OCI-LY7 (cell line): ENCODE data around the gene GALNT9. TPM values are rescaled to one million over a fixed set of nuclear protein-coding genes. Genes with fewer than 3 reads are reported as not detected.

Source experiments
- BruUV-seq: library from RNA; stranded (reverse); fragments of 400-500 nt; replicated peaks from 2 replicates; lab custom pipeline; 2021; lab: Mats Ljungman, UMichigan
- CTCF ChIA-PET: fragments of 300-600 bp; sonication (Branson Sonifier 250); formaldehyde crosslinking; loops from one replicate; lab custom pipeline; 2022; ENCODE audit warnings: antibody characterized with exemption; ENCODE audit not compliant: unreplicated experiment; lab: Charles Lee
- POLR2A ChIA-PET: fragments of 300-600 bp; sonication (Branson Sonifier 250); formaldehyde crosslinking; loops from one replicate; lab custom pipeline; 2022; ENCODE audit warnings: antibody characterized with exemption; lab: Charles Lee
- DNase-seq: peaks from one replicate; pipeline ENCODE4 v3.0.0-alpha.2; 2015; ENCODE audit warnings: low spot score
- H2AFZ ChIP-seq: fragments of 200-600 bp; sonication (generic), shearing (Covaris generic); 2 replicates; pipeline ENCODE4 v1.6.1; 2014; ENCODE audit warnings: mild to moderate bottlenecking, antibody characterized with exemption, low read length, moderate library complexity
- H3K27ac ChIP-seq: fragments of 200-600 bp; sonication (generic); 2 replicates; pipeline ENCODE4 v1.5.1; 2014; ENCODE audit warnings: mixed run types, low read depth, mild to moderate bottlenecking, moderate library complexity, low read length, inconsistent platforms; ENCODE audit not compliant: poor library complexity, severe bottlenecking
- H3K36me3 ChIP-seq: fragments of 200-600 bp; sonication (generic); 2 replicates; pipeline ENCODE4 v1.6.1; 2014; ENCODE audit warnings: mild to moderate bottlenecking, antibody characterized with exemption, low read length, moderate library complexity, mixed read lengths; ENCODE audit not compliant: insufficient read depth
- H3K4me1 ChIP-seq: fragments of 200-600 bp; sonication (generic); 2 replicates; pipeline ENCODE4 v1.5.1; 2014; ENCODE audit warnings: mild to moderate bottlenecking, low read length; ENCODE audit not compliant: insufficient read depth, poor library complexity, severe bottlenecking
- H3K4me2 ChIP-seq: fragments of 200-600 bp; sonication (generic); 2 replicates; pipeline ENCODE4 v1.6.1; 2014; ENCODE audit warnings: mild to moderate bottlenecking, low read length
- H3K4me3 ChIP-seq: fragments of 200-600 bp; sonication (generic); 2 replicates; pipeline ENCODE4 v1.5.1; 2014; ENCODE audit warnings: mild to moderate bottlenecking, low read depth, low read length; ENCODE audit not compliant: poor library complexity, severe bottlenecking
- H3K79me2 ChIP-seq: fragments of 200-600 bp; sonication (generic); 2 replicates; pipeline ENCODE4 v1.6.1; 2016; ENCODE audit warnings: low read depth, mild to moderate bottlenecking, low read length, moderate library complexity, mixed read lengths; ENCODE audit not compliant: insufficient read depth
- H3K9me2 ChIP-seq: fragments of 200-600 bp; sonication (generic); 2 replicates; pipeline ENCODE4 v1.6.1; 2016; ENCODE audit warnings: mild to moderate bottlenecking, low read length, mixed read lengths; ENCODE audit not compliant: insufficient read depth
- H3K9me3 ChIP-seq: fragments of 200-600 bp; sonication (generic); 2 replicates; pipeline ENCODE4 v1.6.1; 2014; ENCODE audit warnings: mild to moderate bottlenecking, mixed run types, low read length, mixed read lengths
- H4K20me1 ChIP-seq: fragments of 200-600 bp; sonication (generic); 2 replicates; pipeline ENCODE4 v1.6.1; 2014; ENCODE audit warnings: mild to moderate bottlenecking, antibody characterized with exemption, low read length, moderate library complexity, mixed read lengths; ENCODE audit not compliant: insufficient read depth
- CTCF ChIP-seq: fragments of 200-600 bp; sonication (generic); conservative IDR thresholded peaks from 2 replicates; pipeline ENCODE4 v1.5.1; 2014; ENCODE audit warnings: mild to moderate bottlenecking, antibody characterized with exemption, low read length, moderate library complexity, mixed read lengths
- EZH2phosphoT487 ChIP-seq: fragments of 200-600 bp; sonication (generic); IDR thresholded peaks from 2 replicates; pipeline ENCODE4 v1.6.1; 2018; ENCODE audit warnings: low read depth, borderline replicate concordance, mild to moderate bottlenecking, mixed run types, antibody characterized with exemption, low read length, moderate library complexity, mixed read lengths
- intact Hi-C: fragments of 100-400 bp; cut with micrococcal nuclease; formaldehyde crosslinking; loops from one replicate; pipeline ENCODE4 v1.10.0; 2022; ENCODE audit not compliant: unreplicated experiment
- total RNA-seq, 2 experiments: library from RNA; depleted of rRNA in 1 of 2; stranded (reverse); fragments of >200 nt in 1 of 2; shearing (Covaris generic) in 1 of 2; gene quantifications; 2 replicates each; pipeline ENCODE4 v1.2.3, GENCODE V29; 2014 to 2022

Gene GALNT9
- total RNA-seq, 2 experiments from 2014 or later: 0.28 TPM; not detected in 1

GRCh38 chr12:132178801-132179401, 150.5 kb downstream of the GALNT9 start:
- CTCF ChIA-PET: no interaction called here
- Histone ChIP-seq H4K20me1 (no peaks in the 10 kb centered on the region), H3K79me2 (no peaks in the 10 kb centered on the region), H3K9me2 (no peaks in the 10 kb centered on the region), H3K4me2 (peak overlapping the region; percentile 43; the same call in 1 of the 2 replicates), H3K9me3 (no peaks in the 10 kb centered on the region), H3K4me3 (no peak overlapping the region), H3K27ac (no peak overlapping the region), H3K36me3 (no peaks in the 10 kb centered on the region), H2AFZ (peak overlapping the region; percentile 55; the same call in 1 of the 2 replicates), H3K4me1 (peaks cover 14% of the 10 kb centered on the region)
- no peak for DNase-seq
- no TSS peak for BruUV-seq
- intact Hi-C loops: no loop called here
- POLR2A ChIA-PET: no interaction called here
- no peak; the same call in 1 of the 2 replicates for TF ChIP-seq CTCF
- TF ChIP-seq EZH2phosphoT487: no peak

GRCh38 chr12:132178316-132178715, 151.1 kb downstream of the GALNT9 start:
- CTCF ChIA-PET: no interaction called here
- Histone ChIP-seq H3K9me2 (no peaks in the 10 kb centered on the region), H3K36me3 (no peaks in the 10 kb centered on the region), H3K79me2 (no peaks in the 10 kb centered on the region), H3K4me1 (peaks cover 14% of the 10 kb centered on the region), H3K9me3 (no peaks in the 10 kb centered on the region), H4K20me1 (no peaks in the 10 kb centered on the region), H2AFZ (peak overlapping the region; percentile 55; the same call in 1 of the 2 replicates), H3K27ac (no peak overlapping the region), H3K4me2 (peak overlapping the region; percentile 43; the same call in 1 of the 2 replicates), H3K4me3 (no peak overlapping the region)
- TF ChIP-seq EZH2phosphoT487: no peak
- TF ChIP-seq CTCF: no peak
- intact Hi-C loops: no loop called here
- BruUV-seq: no TSS peak
- POLR2A ChIA-PET: no interaction called here
- peak; percentile 47 for DNase-seq

- DNase-seq: no peak
- no peaks in the 10 kb centered on the region for H3K9me3 ChIP-seq
- intact Hi-C loops: no loop called here
Observed at GRCh38 chr12:132176920-132177551, 152.4 kb downstream of the GALNT9 start.

More at GRCh38 chr12:132176920-132177551, 152.4 kb downstream of the GALNT9 start:
- H3K36me3 ChIP-seq: no peaks in the 10 kb centered on the region
- no peaks in the 10 kb centered on the region for H3K79me2 ChIP-seq
- no peak overlapping the region for H3K4me2 ChIP-seq
- peaks cover 14% of the 10 kb centered on the region for H3K4me1 ChIP-seq
- no peak for TF ChIP-seq CTCF
- no peak for TF ChIP-seq EZH2phosphoT487
- POLR2A ChIA-PET: no interaction called here
- CTCF ChIA-PET: interaction anchor here (0.6 kb wide), 1 partner anchor 16 kb away, joined by 5 read pairs; no protein-coding TSS in a partner anchor
- no peak overlapping the region for H3K4me3 ChIP-seq
- H3K27ac ChIP-seq: no peak overlapping the region
- no peaks in the 10 kb centered on the region for H3K9me2 ChIP-seq
- H4K20me1 ChIP-seq: no peaks in the 10 kb centered on the region
- no peak overlapping the region for H2AFZ ChIP-seq
- no TSS peak for BruUV-seq
